ENCODE measurements around the gene ZNF606. TPM values are rescaled to one million over a fixed set of nuclear protein-coding genes. Genes with fewer than 3 reads are reported as not detected.

The ZNF606 gene
- total and polyA plus RNA-seq, 12 donors: 4.5 to 19.1 (median 13.2) TPM

GRCh38 chr19:58040751-58041525 lies 38.3 kb upstream of the ZNF606 start:
- no peak for TF ChIP-seq CTCF (IDR thresholded peaks at IDR 0.05)
- ATAC-seq: no peak

GRCh38 chr19:58038688-58039204 lies 36.1 kb upstream of the ZNF606 start:
- H3K4me3 ChIP-seq: no peak overlapping the region
- H3K27me3 ChIP-seq: peaks cover 0 to 6% (median 0%) of the 10 kb centered on the region in 7 donors
- intact Hi-C loops (cut with DNase I): no loop called here

More at GRCh38 chr19:58040751-58041525, 38.3 kb upstream of the ZNF606 start:
- H3K4me3 ChIP-seq: no peak overlapping the region
- intact Hi-C loops (cut with DNase I): no loop called here
- 77 to 78% methylated on average over 21 of the region's 21 CpGs for WGBS, 2 donors
- H3K4me1 ChIP-seq: peaks cover 0 to 6% (median 0%) of the 10 kb centered on the region in 9 donors
- DNase-seq: no peak
- H3K36me3 ChIP-seq: no peaks in the 10 kb centered on the region
- peaks cover 0 to 94% (median 17%) of the 10 kb centered on the region in 11 donors for H3K9me3 ChIP-seq
- no peak overlapping the region for H3K27ac ChIP-seq
- peaks cover 0 to 5% (median 0%) of the 10 kb centered on the region in 7 donors for H3K27me3 ChIP-seq

GRCh38 chr19:58037927-58038687 lies 35.5 kb upstream of the ZNF606 start:
- Histone ChIP-seq H3K27ac (no peak overlapping the region), H3K4me1 (peaks cover 0 to 10% (median 4%) of the 10 kb centered on the region in 9 donors), H3K4me3 (no peak overlapping the region), H3K9me3 (peaks cover 0 to 73% (median 7%) of the 10 kb centered on the region in 11 donors), H3K36me3 (no peaks in the 10 kb centered on the region), H3K27me3 (peaks cover 0 to 12% (median 0%) of the 10 kb centered on the region in 7 donors)
- TF ChIP-seq CTCF (IDR thresholded peaks at IDR 0.05): no peak
- intact Hi-C loops (cut with DNase I): no loop called here
- no peak for ATAC-seq
- 16 to 24% methylated on average over 43 to 44 of the region's 44 CpGs for WGBS, 2 donors
- peak in 1 of 2 donors; percentile 42 for DNase-seq

More at GRCh38 chr19:58038688-58039204, 36.1 kb upstream of the ZNF606 start:
- no peak for DNase-seq
- Histone ChIP-seq H3K4me1 (peaks cover 0 to 6% (median 0%) of the 10 kb centered on the region in 9 donors), H3K27ac (no peak overlapping the region), H3K36me3 (no peaks in the 10 kb centered on the region), H3K9me3 (peaks cover 0 to 73% (median 7%) of the 10 kb centered on the region in 11 donors)
- no peak for ATAC-seq
- WGBS, 2 donors: 20 to 27% methylated on average over 8 of the region's 8 CpGs
- no peak for TF ChIP-seq CTCF (IDR thresholded peaks at IDR 0.05)

- Histone ChIP-seq H3K4me3 (no peak overlapping the region), H3K27ac (no peak overlapping the region), H3K4me1 (peaks cover 0 to 11% (median 5%) of the 10 kb centered on the region in 9 donors), H3K36me3 (no peaks in the 10 kb centered on the region), H3K27me3 (peaks cover 0 to 13% (median 0%) of the 10 kb centered on the region in 7 donors), H3K9me3 (peaks cover 0 to 62% (median 0%) of the 10 kb centered on the region in 11 donors)
- intact Hi-C loops (cut with DNase I): no loop called here
- TF ChIP-seq CTCF (IDR thresholded peaks at IDR 0.05): no peak
- 65 to 70% methylated on average over 8 of the region's 8 CpGs for WGBS, 2 donors
- ATAC-seq: no peak
- no peak for DNase-seq
These were observed 33.2 kb upstream of the ZNF606 start for GRCh38 chr19:58035863-58036262.

Measured in heart right ventricle (tissue), 16 donors.